Heart right ventricle (tissue), 16 donors: ENCODE measurements around the gene TBC1D2. TPM values are rescaled to one million over a fixed set of nuclear protein-coding genes. Genes with fewer than 3 reads are reported as not detected.

Experiments used
- ATAC-seq, 8 donors: fragments of 200-7000 bp; cut with Tn5 transposase; one replicate each; pipeline ENCODE4 v1.9.1; 2020; ENCODE audit warnings: mild to moderate bottlenecking in 8 of 8, moderate library complexity in 8 of 8, moderate number of reproducible peaks in 1 of 8
- DNase-seq, 2 donors: peaks; one replicate each; pipeline ENCODE4 v3.0.0-alpha.2; 2020
- H3K27ac ChIP-seq, 10 donors: fragments of 200-600 bp; sonication (generic) in 2 of 10; one replicate each; pipeline versions ENCODE4 v1.5.0 to v1.8.0; 2020 to 2022; ENCODE audit warnings: mild to moderate bottlenecking in 3 of 10
- H3K27me3 ChIP-seq, 7 donors: fragments of 200-600 bp; one replicate each; pipeline ENCODE4 v1.8.0; 2021 to 2022; ENCODE audit warnings: mild to moderate bottlenecking in 2 of 7
- H3K36me3 ChIP-seq, 9 donors: fragments of 200-600 bp; sonication (generic) in 1 of 9; one replicate each; pipeline versions ENCODE4 v1.5.0 to v1.8.0; 2020 to 2022; ENCODE audit warnings: mild to moderate bottlenecking in 2 of 9
- H3K4me1 ChIP-seq, 9 donors: fragments of 200-600 bp; sonication (generic) in 1 of 9; one replicate each; pipeline versions ENCODE4 v1.5.0 to v1.8.0; 2020 to 2022; ENCODE audit warnings: mild to moderate bottlenecking in 4 of 9
- H3K4me3 ChIP-seq, 10 donors: fragments of 200-600 bp; sonication (generic) in 2 of 10; one replicate each; pipeline versions ENCODE4 v1.5.0 to v1.8.0; 2020 to 2022; ENCODE audit warnings: mild to moderate bottlenecking in 7 of 10, moderate library complexity in 2 of 10
- H3K9me3 ChIP-seq, 11 donors: fragments of 200-600 bp in 10 of 11; sonication (generic) in 2 of 11; one replicate each; pipeline versions ENCODE4 v1.5.0 to v1.8.0; 2013 to 2022; ENCODE audit warnings: mild to moderate bottlenecking in 2 of 11, control low read depth in 1 of 11, moderate library complexity in 1 of 11
- WGBS, 2 donors: extraction: QIAGEN DNeasy Blood & Tissue Kit; methylation state at CpG; one replicate each; pipeline ENCODE4 v1.1.7; 2013; ENCODE audit warnings: inconsistent platforms in 1 of 2; 5-methylcytosine and 5-hydroxymethylcytosine counted together
- intact Hi-C, 10 donors: fragments of 100-400 bp; cut with DNase I; formaldehyde crosslinking; loops; one replicate each; pipeline versions ENCODE4 v1.11.1 to v1.14.2; 2022
- polyA plus RNA-seq, 2 donors: library from polyadenylated mRNA; stranded (reverse); fragments of 200-250 nt; gene quantifications; one replicate each; pipeline ENCODE4 v1.2.3, GENCODE V29; 2013
- total RNA-seq, 10 donors: library from RNA; stranded (reverse); fragmentation: NEBNext Ultra II Directional in 3 of 10; extraction: Animal tissue kit (Norgen Biotek cat#: 25700) in 3 of 10; gene quantifications; one replicate each; pipeline versions ENCODE4 v1.2.1 to v1.2.4, GENCODE V29; 2021 to 2023
- TF ChIP-seq, protein P1 (sequence below), 9 donors: fragments of 200-600 bp; sonication (generic) in 2 of 9; IDR thresholded peaks; one replicate each; pipeline versions ENCODE4 v1.5.0 to v1.8.0; 2021 to 2022; ENCODE audit warnings: antibody characterized with exemption in 9 of 9, mild to moderate bottlenecking in 5 of 9, moderate library complexity in 1 of 9
- donor health status: Arrhythmogenic right ventricular cardiomyopathy.
- donor health status: ischemic (EF 13 %, LVEDD 7.1; RV severe dilation, severe dysfunction).
- donor health status: healthy with polysubstance abuse.
- donor health status: DM: no; HTN: yes; CAD: no.
- donor health status: DM: no; HTN: no; CAD: no.
- donor health status: ischemic (EF 25% LVEDD 6.9; RV normal size, moderate dysfunction).
- donor health status: ischemic (EF 25% LVEDD 5.7; RV mildly dilated, moderate dysfunction).
- donor health status: healthy.
- donor health status: DM: yes; HTN: yes; CAD: no.
- donor health status: Ischemic cardiomyopathy.
- donor health status: ischemic (EF 35%, LVEDD 5.7; RV mildly dilated, moderate dysfunction).
- donor health status: nonischemic (EF 11% LVEDD 7.7; RV severe dilation, severe dysfunction).
- donor health status: DM: yes; HTN: yes; CAD: no.
- donor health status: PGD.
- donor health status: ischemic (EF 29% LVEDD 5.4; RV normal size, mild dysfunction).
- donor health status: nonischemic (EF 23%, LVEDD 6.1; RV moderate dilation, normal function).

Gene TBC1D2
- total and polyA plus RNA-seq, 12 donors = 0.49 to 4.3 (median 1.9) TPM

DNA sequence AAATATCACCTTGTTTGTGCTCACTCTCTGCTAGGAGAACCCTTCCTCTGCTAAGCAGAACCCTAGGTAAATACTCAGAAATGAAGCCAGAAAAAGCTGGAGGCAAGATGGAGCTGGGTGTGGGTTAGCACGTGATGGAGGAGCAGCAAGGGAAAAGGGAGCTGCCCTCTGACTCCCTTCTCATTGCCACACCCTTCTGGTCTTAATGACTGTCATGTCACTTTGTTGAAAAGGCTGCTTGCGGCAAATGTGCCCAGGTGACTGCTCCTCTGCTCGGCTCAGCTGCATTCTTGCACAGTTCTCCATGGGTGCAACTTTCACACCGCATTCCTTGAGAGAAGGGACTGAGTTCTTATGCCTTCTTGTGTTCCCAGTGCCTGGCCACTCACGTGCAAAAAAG lies 36.4 kb upstream of the TBC1D2 start:
- intact Hi-C loops = no loop called here
- ATAC-seq (no peak), DNase-seq (no peak)
- no peaks in the 10 kb centered on the region for H3K9me3 ChIP-seq
- H3K4me1 ChIP-seq = no peaks in the 10 kb centered on the region
- H3K4me3 ChIP-seq = no peak overlapping the region
- WGBS, 2 donors = 50 to 62% methylated on average over 5 of the region's 5 CpGs
- no peak overlapping the region for H3K27ac ChIP-seq
- TF ChIP-seq, protein P1, sequence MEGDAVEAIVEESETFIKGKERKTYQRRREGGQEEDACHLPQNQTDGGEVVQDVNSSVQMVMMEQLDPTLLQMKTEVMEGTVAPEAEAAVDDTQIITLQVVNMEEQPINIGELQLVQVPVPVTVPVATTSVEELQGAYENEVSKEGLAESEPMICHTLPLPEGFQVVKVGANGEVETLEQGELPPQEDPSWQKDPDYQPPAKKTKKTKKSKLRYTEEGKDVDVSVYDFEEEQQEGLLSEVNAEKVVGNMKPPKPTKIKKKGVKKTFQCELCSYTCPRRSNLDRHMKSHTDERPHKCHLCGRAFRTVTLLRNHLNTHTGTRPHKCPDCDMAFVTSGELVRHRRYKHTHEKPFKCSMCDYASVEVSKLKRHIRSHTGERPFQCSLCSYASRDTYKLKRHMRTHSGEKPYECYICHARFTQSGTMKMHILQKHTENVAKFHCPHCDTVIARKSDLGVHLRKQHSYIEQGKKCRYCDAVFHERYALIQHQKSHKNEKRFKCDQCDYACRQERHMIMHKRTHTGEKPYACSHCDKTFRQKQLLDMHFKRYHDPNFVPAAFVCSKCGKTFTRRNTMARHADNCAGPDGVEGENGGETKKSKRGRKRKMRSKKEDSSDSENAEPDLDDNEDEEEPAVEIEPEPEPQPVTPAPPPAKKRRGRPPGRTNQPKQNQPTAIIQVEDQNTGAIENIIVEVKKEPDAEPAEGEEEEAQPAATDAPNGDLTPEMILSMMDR (IDR thresholded peaks at IDR 0.05) = no peak
- peaks cover 0 to 16% (median 9%) of the 10 kb centered on the region in 7 donors for H3K27me3 ChIP-seq
- H3K36me3 ChIP-seq = no peaks in the 10 kb centered on the region

DNA sequence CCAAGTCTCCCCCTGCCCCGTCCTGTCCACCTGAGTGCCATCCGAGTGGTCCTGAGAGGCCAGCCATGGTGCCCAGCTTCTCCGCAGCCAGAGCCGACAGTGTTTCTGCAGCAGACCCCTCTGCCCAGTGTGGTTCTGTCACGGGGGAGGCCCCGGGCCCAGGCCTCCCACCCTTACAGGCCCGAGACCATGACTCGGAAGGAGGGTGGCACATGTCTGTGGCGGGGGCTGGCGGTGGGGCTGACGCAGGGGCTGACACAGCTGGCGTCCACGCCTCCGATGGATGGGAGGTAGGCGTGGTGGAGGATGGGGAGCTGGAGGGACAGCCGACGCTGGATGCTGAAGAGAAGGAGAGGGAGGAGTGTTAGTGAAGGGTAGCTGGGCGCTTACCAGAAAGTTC lies 35.0 kb upstream of the TBC1D2 start:
- DNase-seq = no peak
- H3K36me3 ChIP-seq = no peaks in the 10 kb centered on the region
- no peak for ATAC-seq
- no peaks in the 10 kb centered on the region for H3K9me3 ChIP-seq
- intact Hi-C loops = no loop called here
- TF ChIP-seq, protein P1 (IDR thresholded peaks at IDR 0.05) = no peak
- 86 to 88% methylated on average over 18 of the region's 18 CpGs for WGBS, 2 donors
- H3K4me3 ChIP-seq = no peak overlapping the region
- peaks cover 0 to 23% (median 7%) of the 10 kb centered on the region in 7 donors for H3K27me3 ChIP-seq
- no peaks in the 10 kb centered on the region for H3K4me1 ChIP-seq
- H3K27ac ChIP-seq = no peak overlapping the region

DNA sequence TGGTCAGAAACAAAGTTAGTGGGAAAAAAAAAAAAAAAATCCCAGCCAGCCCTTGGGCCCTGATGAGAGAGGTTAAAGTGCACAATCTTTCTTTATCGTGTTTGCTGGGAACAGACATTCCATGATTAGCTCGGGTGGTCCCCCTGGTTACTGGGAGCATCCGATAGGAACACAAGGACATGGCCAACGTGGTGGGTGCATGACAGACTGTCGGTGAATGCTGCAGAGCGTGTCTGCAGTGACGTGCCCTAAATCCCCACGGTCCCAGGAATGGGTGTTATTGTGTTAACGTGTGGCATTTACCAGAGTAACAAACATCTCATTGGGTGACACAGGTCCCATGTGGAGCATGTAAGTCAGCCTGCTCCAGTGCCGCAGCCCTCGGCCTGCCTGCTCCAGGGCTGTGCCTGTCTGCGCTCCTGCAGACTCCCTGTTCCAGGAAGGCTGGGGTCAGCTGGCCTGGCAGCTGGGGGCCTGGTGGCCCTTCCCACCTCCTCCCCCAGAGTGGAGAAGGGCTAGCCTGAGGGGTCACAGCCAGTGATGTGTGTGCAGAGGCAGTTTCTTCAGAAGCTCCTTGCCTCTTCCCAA lies 34.3 kb upstream of the TBC1D2 start:
- Histone ChIP-seq H3K27ac (no peak overlapping the region), H3K9me3 (no peaks in the 10 kb centered on the region), H3K4me3 (no peak overlapping the region), H3K27me3 (peaks cover 0 to 27% (median 0%) of the 10 kb centered on the region in 7 donors), H3K4me1 (no peaks in the 10 kb centered on the region), H3K36me3 (no peaks in the 10 kb centered on the region)
- no peak for DNase-seq
- intact Hi-C loops = no loop called here
- no peak for ATAC-seq
- TF ChIP-seq, protein P1 (IDR thresholded peaks at IDR 0.05) = no peak
- 69 to 75% methylated on average over 12 of the region's 12 CpGs for WGBS, 2 donors

DNA sequence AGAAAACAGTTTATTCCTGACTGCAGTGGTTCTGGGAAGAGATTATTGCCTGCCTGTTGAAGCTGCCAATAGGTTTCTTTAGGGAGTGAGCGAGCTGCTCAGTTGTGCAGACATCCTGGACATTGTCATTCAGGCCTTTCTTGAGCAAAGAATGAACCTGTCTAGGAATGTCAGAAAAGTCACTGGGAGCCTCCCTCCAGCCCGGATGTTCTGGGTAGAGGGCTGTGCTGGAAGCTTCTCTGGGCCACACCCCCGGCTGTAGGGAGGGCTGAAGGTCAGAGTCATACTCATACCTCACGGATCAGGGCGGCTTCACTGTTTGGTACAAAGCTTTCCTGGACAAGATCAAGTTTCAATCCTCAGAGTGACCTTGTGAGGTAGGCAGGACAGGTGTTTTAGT lies 33.4 kb upstream of the TBC1D2 start:
- ATAC-seq (no peak), DNase-seq (no peak)
- TF ChIP-seq, protein P1 (IDR thresholded peaks at IDR 0.05) = no peak
- 64 to 73% methylated on average over 5 of the region's 5 CpGs for WGBS, 2 donors
- Histone ChIP-seq H3K4me1 (no peaks in the 10 kb centered on the region), H3K4me3 (no peak overlapping the region), H3K36me3 (no peaks in the 10 kb centered on the region), H3K27ac (no peak overlapping the region), H3K9me3 (no peaks in the 10 kb centered on the region), H3K27me3 (peaks cover 0 to 23% (median 2%) of the 10 kb centered on the region in 7 donors)
- intact Hi-C loops = no loop called here
